GM13977 (cell line): ENCODE results near the gene DPM1.
A peak's percentile ranks its signal among the peaks of the same experiment; 100 is the strongest.

Experiments
- DNase-seq: peaks from one replicate; pipeline ENCODE4 v3.0.0; 2012; ENCODE audit warnings: low spot score
- CTCF ChIP-seq: IDR thresholded peaks from 2 replicates; pipeline ENCODE4 v1.5.1; 2012; ENCODE audit warnings: mild to moderate bottlenecking, control low read depth; ENCODE audit not compliant: insufficient read depth; ENCODE audit errors: extremely low read depth, missing control alignments
- in situ Hi-C: fragments of 300-500 bp; cut with MboI; formaldehyde crosslinking; loops from one replicate; pipeline ENCODE4 v1.12.0; 2022; ENCODE audit warnings: low sequenced_read_pairs, low pct_unique_long_range_greater_than_20kb, mixed read lengths, inconsistent platforms; ENCODE audit not compliant: unreplicated experiment

The DPM1 gene

GRCh38 chr20:50911716-50912115 is 46.6 kb downstream of the DPM1 start:
- DNase-seq = peak; percentile 29
- TF ChIP-seq CTCF = no peak
- in situ Hi-C loops = no loop called here

- DNase-seq = no peak
- no peak for TF ChIP-seq CTCF
- in situ Hi-C loops = no loop called here
Measured at GRCh38 chr20:50911030-50911429, 47.3 kb downstream of the DPM1 start.

GRCh38 chr20:50909413-50909812 is 48.9 kb downstream of the DPM1 start:
- TF ChIP-seq CTCF = no peak
- no peak for DNase-seq
- in situ Hi-C loops = no loop called here

- DNase-seq = no peak
- no peak for TF ChIP-seq CTCF
- in situ Hi-C loops = no loop called here
Measured at GRCh38 chr20:50904067-50904570, 54.2 kb downstream of the DPM1 start.

- DNase-seq = no peak
- no peak for TF ChIP-seq CTCF
- in situ Hi-C loops = no loop called here
Measured at GRCh38 chr20:50903353-50904051, 54.8 kb downstream of the DPM1 start.

GRCh38 chr20:50901301-50901700 is 57.0 kb downstream of the DPM1 start:
- in situ Hi-C loops = no loop called here
- no peak for TF ChIP-seq CTCF
- no peak for DNase-seq
